Measurements from ENCODE around the gene PDZD7.

Gene PDZD7

GRCh38 chr10:101060951-101061623 is 30.2 kb upstream of the PDZD7 start:
- peak; percentile 91 to 95 for DNase-seq

GRCh38 chr10:101060036-101060950 is 29.4 kb upstream of the PDZD7 start:
- DNase-seq = peak; percentile 95 to 96

- DNase-seq = no peak
Observed at GRCh38 chr10:101056365-101057151, 25.6 kb upstream of the PDZD7 start.

GRCh38 chr10:101055411-101055810 is 24.5 kb upstream of the PDZD7 start:
- no peak for DNase-seq

GRCh38 chr10:101054876-101055275 is 23.9 kb upstream of the PDZD7 start:
- no peak for DNase-seq

GRCh38 chr10:101054351-101054750 is 23.4 kb upstream of the PDZD7 start:
- no peak for DNase-seq

GRCh38 chr10:101053516-101053915 is 22.6 kb upstream of the PDZD7 start:
- DNase-seq = no peak

GRCh38 chr10:101052285-101052684 is 21.4 kb upstream of the PDZD7 start:
- no peak for DNase-seq

- peak; percentile 84 to 87 for DNase-seq
Observed at GRCh38 chr10:101050208-101051069, 19.5 kb upstream of the PDZD7 start.

- no peak for DNase-seq
Observed at GRCh38 chr10:101047961-101048892, 17.3 kb upstream of the PDZD7 start.

- DNase-seq = no peak
Observed at GRCh38 chr10:101047268-101047667, 16.3 kb upstream of the PDZD7 start.

- DNase-seq = no peak
Observed at GRCh38 chr10:101046332-101047238, 15.7 kb upstream of the PDZD7 start.

- DNase-seq = no peak
Observed at GRCh38 chr10:101044117-101044516, 13.2 kb upstream of the PDZD7 start.

- no peak for DNase-seq
Observed at GRCh38 chr10:101043363-101043707, 12.4 kb upstream of the PDZD7 start.

GRCh38 chr10:101042667-101043362 is 11.9 kb upstream of the PDZD7 start:
- DNase-seq = peak; percentile 89 to 95

GRCh38 chr10:101042118-101042517 is 11.2 kb upstream of the PDZD7 start:
- no peak for DNase-seq

GRCh38 chr10:101041252-101041761 is 10.4 kb upstream of the PDZD7 start:
- DNase-seq = peak; percentile 71 to 77

GRCh38 chr10:101040851-101041250 is 9.9 kb upstream of the PDZD7 start:
- no peak for DNase-seq

- DNase-seq = no peak
Observed at GRCh38 chr10:101040061-101040460, 9.1 kb upstream of the PDZD7 start.

Measured in stimulated activated CD4-positive, alpha-beta T cell treated with anti-CD3 and anti-CD28 coated beads, Interleukin-2, amount 100 ng/mL, for 24 hours (primary cell).